Loucy (cell line): Measurements from ENCODE around the gene TMEM59L.
A peak's percentile ranks its signal among the peaks of the same experiment; 100 is the strongest.

Experiments used
- H2AFZ ChIP-seq: fragments of 200-600 bp; sonication (generic); 2 replicates; pipeline ENCODE4 v1.6.0; 2016; ENCODE audit warnings: antibody characterized with exemption, mild to moderate bottlenecking, low read length, moderate library complexity
- H3F3A ChIP-seq: fragments of 200-600 bp; 2 replicates; pipeline ENCODE4 v1.6.0; 2016; ENCODE audit warnings: antibody characterized with exemption, low read depth, mild to moderate bottlenecking
- H3K27me3 ChIP-seq: fragments of 200-600 bp; sonication (generic); 2 replicates; pipeline ENCODE4 v1.6.1; 2014; ENCODE audit warnings: low read length, mild to moderate bottlenecking; ENCODE audit not compliant: insufficient read depth, poor library complexity, severe bottlenecking
- H3K36me3 ChIP-seq: fragments of 200-600 bp; sonication (generic); 2 replicates; pipeline ENCODE4 v1.6.1; 2016; ENCODE audit warnings: low read length; ENCODE audit not compliant: insufficient read depth
- H3K4me1 ChIP-seq: fragments of 200-600 bp; sonication (generic); 2 replicates; pipeline ENCODE4 v1.5.1; 2014; ENCODE audit warnings: low read length, mild to moderate bottlenecking; ENCODE audit not compliant: insufficient read depth, poor library complexity, severe bottlenecking
- H3K4me2 ChIP-seq: fragments of 200-600 bp; sonication (generic); 2 replicates; pipeline ENCODE4 v1.6.0; 2014; ENCODE audit warnings: antibody characterized with exemption, low read length, low read depth, mild to moderate bottlenecking; ENCODE audit not compliant: poor library complexity, severe bottlenecking
- H3K4me3 ChIP-seq: fragments of 200-600 bp; sonication (generic); 2 replicates; pipeline ENCODE4 v1.5.1; 2014; ENCODE audit warnings: low read length, mild to moderate bottlenecking, mixed read lengths; ENCODE audit not compliant: poor library complexity, severe bottlenecking
- H3K79me2 ChIP-seq: fragments of 200-600 bp; sonication (generic); 2 replicates; pipeline ENCODE4 v1.6.1; 2014; ENCODE audit warnings: low read length; ENCODE audit not compliant: insufficient read depth
- H3K9ac ChIP-seq: fragments of 200-600 bp; sonication (generic); 2 replicates; pipeline ENCODE4 v1.6.0; 2014; ENCODE audit warnings: mild to moderate bottlenecking, low read depth, low read length, moderate library complexity; ENCODE audit not compliant: poor library complexity, severe bottlenecking
- H3K9me2 ChIP-seq: fragments of 200-600 bp; sonication (generic); replicated peaks from 2 replicates; pipeline ENCODE4 v1.6.1; 2016; ENCODE audit warnings: low read depth, low read length, mixed read lengths
- H3K9me3 ChIP-seq: fragments of 200-600 bp; sonication (generic); 2 replicates; pipeline ENCODE4 v1.6.1; 2014; ENCODE audit warnings: mild to moderate bottlenecking, antibody characterized with exemption, low read length, low read depth; ENCODE audit not compliant: insufficient read depth
- H4K20me1 ChIP-seq: fragments of 200-600 bp; sonication (generic); 2 replicates; pipeline ENCODE4 v1.6.0; 2014; ENCODE audit warnings: antibody characterized with exemption, low read length, mild to moderate bottlenecking; ENCODE audit not compliant: insufficient read depth, poor library complexity, severe bottlenecking
- EZH2phosphoT487 ChIP-seq: fragments of 200-600 bp; IDR thresholded peaks from 2 replicates; pipeline ENCODE4 v1.6.1; 2018; ENCODE audit warnings: antibody characterized with exemption, mild to moderate bottlenecking, moderate library complexity, borderline replicate concordance
- TF ChIP-seq, protein P1 (sequence below): fragments of 200-600 bp; sonication (generic); conservative IDR thresholded peaks from 2 replicates; pipeline ENCODE4 v1.5.1; 2014; ENCODE audit warnings: mild to moderate bottlenecking, antibody characterized with exemption, low read length

The TMEM59L gene

DNA sequence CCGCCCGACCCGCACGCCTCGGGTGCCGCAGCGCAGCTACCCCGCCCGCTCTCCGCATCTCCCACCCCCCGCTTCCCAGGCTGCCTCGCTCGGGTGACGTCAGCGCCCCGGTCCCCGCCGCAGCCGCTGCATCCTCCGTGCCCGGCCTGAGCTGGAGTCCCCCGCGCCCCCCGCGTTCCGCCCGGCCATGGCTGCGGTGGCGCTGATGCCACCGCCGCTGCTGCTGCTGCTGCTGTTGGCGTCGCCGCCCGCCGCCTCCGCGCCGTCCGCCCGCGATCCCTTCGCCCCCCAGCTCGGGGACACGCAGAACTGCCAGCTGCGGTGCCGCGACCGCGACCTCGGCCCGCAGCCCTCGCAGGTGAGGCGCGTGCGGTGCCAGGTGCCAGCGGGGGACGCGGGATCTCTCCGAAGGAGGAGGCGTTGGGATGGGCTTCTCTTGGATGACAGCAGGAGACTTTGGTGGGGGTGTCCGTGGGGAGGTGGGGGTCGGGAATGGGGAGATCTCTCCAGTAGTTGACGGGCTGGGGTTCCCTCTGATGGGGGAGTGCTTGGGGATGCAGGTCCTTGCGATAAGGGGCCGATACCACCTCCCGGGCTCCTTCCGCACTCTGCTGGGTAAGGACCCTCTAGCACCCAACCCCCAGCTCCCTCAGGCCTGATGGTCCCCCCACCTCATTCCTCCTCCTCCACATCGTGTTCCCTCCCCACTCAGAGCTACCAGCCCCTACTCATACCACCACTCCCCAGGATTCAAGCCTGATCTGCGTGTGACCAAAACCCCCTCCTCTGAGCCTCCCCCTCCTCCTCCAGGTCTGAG, at the start of gene TMEM59L:
Gene TMEM59L, plus strand, starts transcription at position 99 of the 817 bp plus-strand sequence. Its CDS starts 89 bp downstream, at position 188.
- Histone ChIP-seq H3F3A (no peaks in the 10 kb centered on the region), H3K36me3 (no peaks in the 10 kb centered on the region), H3K4me2 (peak within 1 kb of the TSS; percentile 64), H3K9ac (peak within 1 kb of the TSS; percentile 36), H3K9me3 (no peaks in the 10 kb centered on the region), H2AFZ (peak within 1 kb of the TSS; percentile 60; the same call in 1 of the 2 replicates), H4K20me1 (no peaks in the 10 kb centered on the region), H3K27me3 (no peaks in the 10 kb centered on the region), H3K4me3 (peak within 1 kb of the TSS; percentile 64), H3K4me1 (no peaks in the 10 kb centered on the region), H3K9me2 (no peaks in the 10 kb centered on the region), H3K79me2 (no peaks in the 10 kb centered on the region)
- TF ChIP-seq, protein P1, sequence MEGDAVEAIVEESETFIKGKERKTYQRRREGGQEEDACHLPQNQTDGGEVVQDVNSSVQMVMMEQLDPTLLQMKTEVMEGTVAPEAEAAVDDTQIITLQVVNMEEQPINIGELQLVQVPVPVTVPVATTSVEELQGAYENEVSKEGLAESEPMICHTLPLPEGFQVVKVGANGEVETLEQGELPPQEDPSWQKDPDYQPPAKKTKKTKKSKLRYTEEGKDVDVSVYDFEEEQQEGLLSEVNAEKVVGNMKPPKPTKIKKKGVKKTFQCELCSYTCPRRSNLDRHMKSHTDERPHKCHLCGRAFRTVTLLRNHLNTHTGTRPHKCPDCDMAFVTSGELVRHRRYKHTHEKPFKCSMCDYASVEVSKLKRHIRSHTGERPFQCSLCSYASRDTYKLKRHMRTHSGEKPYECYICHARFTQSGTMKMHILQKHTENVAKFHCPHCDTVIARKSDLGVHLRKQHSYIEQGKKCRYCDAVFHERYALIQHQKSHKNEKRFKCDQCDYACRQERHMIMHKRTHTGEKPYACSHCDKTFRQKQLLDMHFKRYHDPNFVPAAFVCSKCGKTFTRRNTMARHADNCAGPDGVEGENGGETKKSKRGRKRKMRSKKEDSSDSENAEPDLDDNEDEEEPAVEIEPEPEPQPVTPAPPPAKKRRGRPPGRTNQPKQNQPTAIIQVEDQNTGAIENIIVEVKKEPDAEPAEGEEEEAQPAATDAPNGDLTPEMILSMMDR: no peak
- no peak for TF ChIP-seq EZH2phosphoT487

DNA sequence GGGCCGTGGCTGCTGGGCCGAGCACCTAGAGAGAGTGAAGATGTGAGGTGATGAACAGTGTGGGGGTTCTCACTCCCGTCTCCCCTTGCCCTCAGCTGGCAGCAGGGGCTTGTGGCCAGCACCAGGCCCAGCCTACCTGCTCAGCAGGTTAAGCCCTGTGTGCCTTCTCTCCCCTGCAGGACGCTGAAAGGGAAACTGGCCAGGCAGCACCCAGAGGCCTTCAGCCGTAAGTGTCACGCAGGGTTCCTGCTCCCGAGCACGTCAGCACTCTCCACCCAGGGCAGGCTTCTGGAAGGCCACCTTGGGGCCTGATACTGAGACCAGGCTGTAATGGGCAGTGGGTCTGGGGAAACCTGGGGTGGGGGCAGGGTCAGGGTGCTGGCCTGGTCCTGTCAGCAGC, 45.7 kb upstream of the TMEM59L start:
- Histone ChIP-seq H3K4me1 (peaks cover 4% of the 10 kb centered on the region), H3K9ac (no peak overlapping the region), H2AFZ (no peak overlapping the region), H3K9me3 (no peaks in the 10 kb centered on the region), H3K9me2 (no peaks in the 10 kb centered on the region), H3K36me3 (peaks cover 47% of the 10 kb centered on the region; the same call in 1 of the 2 replicates), H3K4me3 (no peak overlapping the region), H3K79me2 (peaks cover 5% of the 10 kb centered on the region), H4K20me1 (peaks cover 2% of the 10 kb centered on the region), H3K27me3 (no peaks in the 10 kb centered on the region), H3F3A (peaks cover 3% of the 10 kb centered on the region; the same call in 1 of the 2 replicates), H3K4me2 (no peak overlapping the region)
- no peak for TF ChIP-seq EZH2phosphoT487
- TF ChIP-seq, protein P1: no peak

DNA sequence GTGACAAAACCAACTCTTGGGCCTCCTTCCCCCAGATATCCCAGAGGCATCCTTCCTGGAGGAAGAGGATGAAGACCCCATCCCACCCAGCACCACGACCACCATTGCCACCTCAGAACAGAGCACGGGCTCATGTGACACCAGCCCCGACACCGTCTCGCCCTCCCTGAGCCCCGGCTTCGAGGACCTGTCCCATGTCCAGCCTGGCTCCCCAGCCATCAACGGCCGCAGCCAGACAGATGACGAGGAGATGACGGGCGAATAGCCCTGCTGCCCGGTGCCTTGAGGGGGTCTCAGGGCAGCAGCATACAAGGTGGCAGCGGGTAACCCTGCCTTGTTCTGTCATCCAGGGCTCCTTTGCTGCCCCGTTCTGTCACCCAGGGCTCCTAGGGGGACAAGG, 44.3 kb upstream of the TMEM59L start:
- no peak overlapping the region for H2AFZ ChIP-seq
- H3K36me3 ChIP-seq: peaks cover 38% of the 10 kb centered on the region; the same call in 1 of the 2 replicates

More for the DNA sequence above, 44.3 kb upstream of the TMEM59L start:
- Histone ChIP-seq H3K9me2 (no peaks in the 10 kb centered on the region), H3K9me3 (no peaks in the 10 kb centered on the region), H3K4me1 (peaks cover 14% of the 10 kb centered on the region), H3F3A (peaks cover 3% of the 10 kb centered on the region; the same call in 1 of the 2 replicates), H4K20me1 (peaks cover 17% of the 10 kb centered on the region), H3K79me2 (peaks cover 17% of the 10 kb centered on the region), H3K4me2 (no peak overlapping the region), H3K9ac (no peak overlapping the region), H3K4me3 (no peak overlapping the region), H3K27me3 (no peaks in the 10 kb centered on the region)
- no peak for TF ChIP-seq EZH2phosphoT487
- TF ChIP-seq, protein P1: no peak
